K562 (cell line): ENCODE data around the gene KCNB1. TPM values are rescaled to one million over a fixed set of nuclear protein-coding genes. Genes with fewer than 3 reads are reported as not detected.

ENCODE experiments used
- AFF4 ChIP-seq: sonication (generic); formaldehyde crosslinking; IDR thresholded peaks from 2 replicates; pipeline ENCODE4 v1.8.0; 2023; ENCODE audit warnings: mild to moderate bottlenecking, missing genetic modification reagents
- ARID2 ChIP-seq: fragments of 450-650 bp; IDR thresholded peaks from 2 replicates; pipeline ENCODE4 v1.6.1; 2017; ENCODE audit warnings: antibody characterized with exemption, mild to moderate bottlenecking
- HCFC1 ChIP-seq: IDR thresholded peaks from 2 replicates; pipeline ENCODE4 v1.6.1; 2012; ENCODE audit warnings: low read depth, low read length, improper control_type of control experiment
- MBD2 ChIP-seq: sonication (generic); IDR thresholded peaks from 2 replicates; pipeline ENCODE4 v1.6.1; 2016; ENCODE audit warnings: low read depth, borderline replicate concordance
- NR0B1 ChIP-seq: fragments of 450-650 bp; IDR thresholded peaks from one replicate; pipeline ENCODE4 v1.6.1; 2018; ENCODE audit warnings: mild to moderate bottlenecking, moderate library complexity; ENCODE audit not compliant: partially characterized antibody
- RBM25 ChIP-seq: fragments of 200-400 bp; formaldehyde crosslinking; IDR thresholded peaks from 2 replicates; pipeline ENCODE4 v1.6.1; 2018; ENCODE audit warnings: low read length, low read depth, moderate library complexity; ENCODE audit not compliant: severe bottlenecking
- SLC30A9 ChIP-seq: fragments of 250-450 bp; sonication (Bioruptor Pico); IDR thresholded peaks from 2 replicates; pipeline ENCODE4 v1.8.0; 2022; ENCODE audit warnings: mild to moderate bottlenecking, moderate library complexity
- TCF15 ChIP-seq: fragments of 250-450 bp; sonication (Bioruptor Pico); IDR thresholded peaks from 2 replicates; pipeline ENCODE4 v1.8.0; 2022; ENCODE audit warnings: moderate library complexity, mild to moderate bottlenecking, inconsistent platforms
- THRB ChIP-seq: fragments of 450-650 bp; formaldehyde crosslinking; conservative IDR thresholded peaks from 2 replicates; pipeline ENCODE4 v1.4.0; 2022; ENCODE audit warnings: mild to moderate bottlenecking, missing genetic modification characterization
- ZNF146 ChIP-seq: IDR thresholded peaks from one replicate; pipeline ENCODE4 v1.6.1; 2018; ENCODE audit warnings: missing compliant biosample characterization; ENCODE audit not compliant: unreplicated experiment
- polyA plus RNA-seq, 8 experiments: library from polyadenylated mRNA; depleted of rRNA in 4 of 8; stranded (reverse) in 5 of 8; unstranded in 3 of 8; fragments of >200 nt; fragmentation: Nextera tagmentation in 2 of 8; fragmentation: Illumina TruSeq in 1 of 8; extraction: Ambion mirVana in 2 of 8; extraction: Trizol in 1 of 8; gene quantifications; 2 replicates each; pipeline versions ENCODE4 v1.2.1 to v1.2.3, GENCODE V29; 2011 to 2014; ENCODE audit warnings: inconsistent platforms in 1 of 8, missing spikeins in 1 of 8
- total RNA-seq, 7 experiments: library from RNA; depleted of rRNA in 6 of 7; stranded (reverse); fragments of >200 nt in 6 of 7; fragmentation: Illumina TruSeq in 2 of 7; extraction: Trizol in 2 of 7; gene quantifications; 2 replicates each; pipeline versions ENCODE4 v1.2.1 to v1.2.3, GENCODE V29; 2011 to 2021; ENCODE audit warnings: low replicate concordance in 1 of 7

KCNB1 gene
- total and polyA plus RNA-seq, 9 of the 15 experiments (the other 6 are each of a cell fraction or from before 2014, with no cell fraction given): 0.01 to 0.06 TPM; not detected in 7

- TF ChIP-seq AFF4 (CRISPR knock-in tag) (no peak), TCF15 (no peak), ARID2 (no peak), HCFC1 (no peak), ZNF146 (CRISPR knock-in tag) (no peak), RBM25 (no peak), THRB (CRISPR knock-in tag) (no peak), MBD2 (no peak), NR0B1 (no peak), SLC30A9 (CRISPR knock-in tag) (no peak)
- TF ChIP-seq, all 486 proteins: peak for 0
Observed at GRCh38 chr20:49400904-49401303, 81.6 kb downstream of the KCNB1 start (continued).
